Esophagus muscularis mucosa (tissue), 4 donors: ENCODE measurements around the gene IRF8.

Experiments used
- CTCF ChIP-seq, 3 experiments: fragments of 200-600 bp in 2 of 3; fragments of 450-650 bp in 1 of 3; sonication (generic) in 2 of 3; IDR thresholded peaks; one replicate each; pipeline ENCODE4 v1.5.1; 2017 to 2019; ENCODE audit warnings: antibody characterized with exemption in 3 of 3, mild to moderate bottlenecking in 2 of 3, moderate library complexity in 1 of 3
- EP300 ChIP-seq: sonication (generic); formaldehyde crosslinking; IDR thresholded peaks from one replicate; pipeline ENCODE4 v1.6.1; 2017; ENCODE audit warnings: antibody characterized with exemption
- POLR2A ChIP-seq: fragments of 450-650 bp; IDR thresholded peaks from one replicate; pipeline ENCODE4 v1.6.1; 2017; ENCODE audit warnings: antibody characterized with exemption, moderate library complexity, mild to moderate bottlenecking, low read depth

DNA sequence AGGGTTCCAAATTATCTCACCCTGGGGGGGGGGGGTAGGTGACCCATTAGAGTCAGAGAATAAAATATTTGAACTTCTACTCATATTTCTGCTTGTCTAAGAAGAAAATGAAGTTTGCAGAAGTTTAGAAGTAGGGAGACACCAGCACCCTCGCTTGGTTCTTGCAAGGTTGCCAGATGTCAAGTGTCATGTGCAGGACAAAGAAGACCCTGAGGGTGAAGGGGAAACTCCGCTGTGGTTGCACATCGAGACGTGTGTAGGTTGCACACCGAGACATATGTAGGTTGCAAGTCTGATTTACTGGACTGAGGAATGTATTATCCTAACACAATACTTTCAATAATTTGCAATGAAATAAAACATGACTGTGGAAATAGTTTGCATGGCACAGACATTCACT, 42.4 kb upstream of the IRF8 start:
- TF ChIP-seq CTCF (IDR thresholded peaks at IDR 0.05) = no peak
- no peak for TF ChIP-seq POLR2A
- TF ChIP-seq EP300 = no peak
